MM.1S (cell line): ENCODE data around the gene SLC27A4.

Experiments
- CTCF ChIP-seq: fragments of 300-600 bp; sonication (generic); IDR thresholded peaks from 2 replicates; pipeline ENCODE4 v1.5.1; 2016; ENCODE audit warnings: antibody characterized with exemption, low read length, mixed read lengths
- EZH2 ChIP-seq: fragments of 300-600 bp; sonication (generic); optimal IDR thresholded peaks from 2 replicates; pipeline ENCODE3; 2017; ENCODE audit warnings: low read depth, mild to moderate bottlenecking, antibody characterized with exemption, low read length, mixed read lengths
- EZH2phosphoT487 ChIP-seq: fragments of 300-600 bp; sonication (generic); IDR thresholded peaks from 2 replicates; pipeline ENCODE4 v1.6.1; 2018; ENCODE audit warnings: antibody characterized with exemption, low read length

GRCh38 chr9:128375865-128376264, 35.5 kb downstream of the SLC27A4 start:
- TF ChIP-seq CTCF = no peak
- TF ChIP-seq EZH2 = no peak
- TF ChIP-seq EZH2phosphoT487 = no peak
